ENCODE results near the gene GLDC. TPM values are rescaled to one million over a fixed set of nuclear protein-coding genes. Genes with fewer than 3 reads are reported as not detected.

The GLDC gene
- total RNA-seq, 1 experiment from 2014 or later, result 4.0 TPM

GRCh38 chr9:6502399-6502798 lies 143.1 kb downstream of the GLDC start:
- no peak for TF ChIP-seq SIN3A (IDR thresholded peaks at IDR 0.05; ENCODE audit: borderline replicate concordance, insufficient read depth, low read depth, low read length)
- no peak for TF ChIP-seq POLR2AphosphoS5 (IDR thresholded peaks at IDR 0.05; ENCODE audit: low read depth, low read length)
- TF ChIP-seq TCF7L2 (IDR thresholded peaks at IDR 0.05; ENCODE audit: low read depth, low read length), result no peak
- TF ChIP-seq REST (IDR thresholded peaks at IDR 0.05; ENCODE audit: insufficient read depth in 1 of 2, low read depth in 2 of 2, low read length in 1 of 2), result no peak
- TF ChIP-seq, protein P1, sequence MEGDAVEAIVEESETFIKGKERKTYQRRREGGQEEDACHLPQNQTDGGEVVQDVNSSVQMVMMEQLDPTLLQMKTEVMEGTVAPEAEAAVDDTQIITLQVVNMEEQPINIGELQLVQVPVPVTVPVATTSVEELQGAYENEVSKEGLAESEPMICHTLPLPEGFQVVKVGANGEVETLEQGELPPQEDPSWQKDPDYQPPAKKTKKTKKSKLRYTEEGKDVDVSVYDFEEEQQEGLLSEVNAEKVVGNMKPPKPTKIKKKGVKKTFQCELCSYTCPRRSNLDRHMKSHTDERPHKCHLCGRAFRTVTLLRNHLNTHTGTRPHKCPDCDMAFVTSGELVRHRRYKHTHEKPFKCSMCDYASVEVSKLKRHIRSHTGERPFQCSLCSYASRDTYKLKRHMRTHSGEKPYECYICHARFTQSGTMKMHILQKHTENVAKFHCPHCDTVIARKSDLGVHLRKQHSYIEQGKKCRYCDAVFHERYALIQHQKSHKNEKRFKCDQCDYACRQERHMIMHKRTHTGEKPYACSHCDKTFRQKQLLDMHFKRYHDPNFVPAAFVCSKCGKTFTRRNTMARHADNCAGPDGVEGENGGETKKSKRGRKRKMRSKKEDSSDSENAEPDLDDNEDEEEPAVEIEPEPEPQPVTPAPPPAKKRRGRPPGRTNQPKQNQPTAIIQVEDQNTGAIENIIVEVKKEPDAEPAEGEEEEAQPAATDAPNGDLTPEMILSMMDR (IDR thresholded peaks at IDR 0.05), result no peak
- BruUV-seq (replicated peaks), result no TSS peak
- intact Hi-C loops (cut with micrococcal nuclease; ENCODE audit: unreplicated experiment) (no loop called here), in situ Hi-C loops (cut with HindIII; ENCODE audit: low pct_unique_long_range_greater_than_20kb, low sequenced_read_pairs) (no loop called here)
- ChIA-PET POLR2A (no interaction called here), CTCF (no interaction called here)
- Histone ChIP-seq H3K4me3 (ENCODE audit: low read depth in 2 of 2, low read length in 2 of 2) (no peak overlapping the region), H3K4me1 (ENCODE audit: control insufficient read depth, insufficient read depth, low read length) (peaks cover 11% of the 10 kb centered on the region), H3K36me3 (ENCODE audit: control insufficient read depth, insufficient read depth, low read length) (no peaks in the 10 kb centered on the region; the same call in 1 of the 2 replicates), H3K27ac (ENCODE audit: low read length) (no peak overlapping the region), H3K9me3 (ENCODE audit: control insufficient read depth, insufficient read depth, low read depth, low read length) (no peaks in the 10 kb centered on the region), H3K27me3 (ENCODE audit: control insufficient read depth, insufficient read depth, low read length) (no peaks in the 10 kb centered on the region)
- ATAC-seq (peak; percentile 82), DNase-seq (ENCODE audit: low read depth, low spot score) (peak; percentile 18)

DNA sequence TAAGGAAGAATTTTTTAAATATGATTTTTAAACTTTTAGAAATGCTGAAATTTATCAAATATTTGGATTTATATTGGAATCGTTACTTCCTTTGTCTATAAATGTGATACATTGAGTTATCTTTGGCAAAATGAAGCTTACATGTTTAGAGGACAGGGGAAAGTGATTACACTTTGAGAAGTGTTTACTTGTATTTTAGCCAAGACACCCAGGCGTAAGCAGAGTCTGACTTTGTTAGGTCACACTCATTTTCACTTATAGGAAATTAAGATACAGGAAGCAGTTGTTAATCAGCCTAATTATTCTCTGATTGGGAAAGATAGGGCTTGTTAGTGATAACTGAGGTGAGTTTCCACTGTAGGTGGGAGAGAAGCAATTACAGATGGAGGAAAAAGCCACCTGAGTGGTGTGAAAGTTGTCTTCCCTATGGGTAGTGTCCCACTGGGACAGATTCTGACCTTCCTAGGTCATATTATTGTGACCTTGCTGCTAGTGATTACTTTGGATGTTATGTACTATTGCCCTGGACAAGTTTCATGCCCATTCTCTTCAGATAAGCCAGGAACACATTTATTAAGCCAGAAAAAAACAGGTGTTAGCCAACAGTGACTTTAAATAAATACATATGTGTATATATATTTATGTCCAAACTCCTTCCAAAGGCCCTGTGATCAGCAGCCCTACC lies 143.9 kb downstream of the GLDC start:
- Histone ChIP-seq H3K27me3 (ENCODE audit: control insufficient read depth, insufficient read depth, low read length) (no peaks in the 10 kb centered on the region), H3K9me3 (ENCODE audit: control insufficient read depth, insufficient read depth, low read depth, low read length) (no peaks in the 10 kb centered on the region), H3K4me3 (ENCODE audit: low read depth in 2 of 2, low read length in 2 of 2) (no peak overlapping the region), H3K4me1 (ENCODE audit: control insufficient read depth, insufficient read depth, low read length) (peaks cover 11% of the 10 kb centered on the region), H3K27ac (ENCODE audit: low read length) (peak overlapping the region; percentile 29; the same call in 1 of the 2 replicates), H3K36me3 (ENCODE audit: control insufficient read depth, insufficient read depth, low read length) (no peaks in the 10 kb centered on the region; the same call in 1 of the 2 replicates)
- TF ChIP-seq, protein P1 (IDR thresholded peaks at IDR 0.05), result no peak
- TF ChIP-seq SIN3A (IDR thresholded peaks at IDR 0.05; ENCODE audit: borderline replicate concordance, insufficient read depth, low read depth, low read length) (no peak), REST (IDR thresholded peaks at IDR 0.05; ENCODE audit: insufficient read depth in 1 of 2, low read depth in 2 of 2, low read length in 1 of 2) (no peak), TCF7L2 (IDR thresholded peaks at IDR 0.05; ENCODE audit: low read depth, low read length) (no peak), POLR2AphosphoS5 (IDR thresholded peaks at IDR 0.05; ENCODE audit: low read depth, low read length) (no peak)
- intact Hi-C loops (cut with micrococcal nuclease; ENCODE audit: unreplicated experiment), result no loop called here
- ATAC-seq (no peak), DNase-seq (ENCODE audit: low read depth, low spot score) (no peak)
- CTCF ChIA-PET, result no interaction called here
- no TSS peak for BruUV-seq (replicated peaks)
- POLR2A ChIA-PET, result no interaction called here
- in situ Hi-C loops (cut with HindIII; ENCODE audit: low pct_unique_long_range_greater_than_20kb, low sequenced_read_pairs), result no loop called here

All from Panc1 (cell line).